IMR-90 (cell line): ENCODE measurements around the gene KLHL42. TPM values are rescaled to one million over a fixed set of nuclear protein-coding genes. Genes with fewer than 3 reads are reported as not detected.
A peak's percentile ranks its signal among the peaks of the same experiment; 100 is the strongest.

Experiments used
- ATAC-seq: fragments of 200-7000 bp; cut with Tn5 transposase; 2 replicates; pipeline ENCODE4 v1.9.1; 2020; ENCODE audit warnings: low read depth, mild to moderate bottlenecking, moderate library complexity
- BruUV-seq: library from RNA; stranded (reverse); fragments of 400-500 nt; replicated peaks from 2 replicates; lab custom pipeline; 2021; lab: Mats Ljungman, UMichigan
- CTCF ChIA-PET: fragments of 300-600 bp; formaldehyde crosslinking; extraction: SDS; loops from one replicate; lab custom pipeline; 2021; ENCODE audit warnings: antibody characterized with exemption; lab: Yijun Ruan, JAX
- POLR2A ChIA-PET: fragments of 300-600 bp; sonication (Branson Sonifier 250); formaldehyde crosslinking; loops from one replicate; lab custom pipeline; 2022; ENCODE audit warnings: antibody characterized with exemption; ENCODE audit not compliant: unreplicated experiment; lab: Charles Lee
- DNase-seq: peaks from one replicate; pipeline ENCODE4 v3.0.0; 2013
- H2AFZ ChIP-seq: replicated peaks from 2 replicates; pipeline ENCODE3; 2013; ENCODE audit warnings: low read length, mild to moderate bottlenecking; ENCODE audit not compliant: poor library complexity
- H2AK5ac ChIP-seq: 2 replicates; pipeline ENCODE4 v1.6.1; 2013; ENCODE audit warnings: low read depth, low read length, inconsistent platforms
- H2AK9ac ChIP-seq: replicated peaks from 2 replicates; pipeline ENCODE3; 2013; ENCODE audit warnings: mild to moderate bottlenecking, low read depth, low read length, moderate library complexity; ENCODE audit not compliant: poor library complexity
- H2BK120ac ChIP-seq: 2 replicates; pipeline ENCODE4 v1.6.1; 2013; ENCODE audit warnings: low read depth, low read length, inconsistent platforms
- H2BK15ac ChIP-seq: 3 replicates; pipeline ENCODE4 v1.6.1; 2013; ENCODE audit warnings: low read depth, low read length, inconsistent platforms
- H2BK20ac ChIP-seq: 2 replicates; pipeline ENCODE4 v1.6.1; 2013; ENCODE audit warnings: low read depth, mild to moderate bottlenecking, inconsistent platforms, low read length, moderate library complexity
- H2BK5ac ChIP-seq: 2 replicates; pipeline ENCODE4 v1.6.1; 2013; ENCODE audit warnings: mild to moderate bottlenecking, low read depth, low read length, inconsistent platforms; ENCODE audit not compliant: poor library complexity, severe bottlenecking
- H3K14ac ChIP-seq: replicated peaks from 2 replicates; pipeline ENCODE4 v1.6.1; 2013; ENCODE audit warnings: low read depth, low read length, inconsistent platforms
- H3K18ac ChIP-seq: 2 replicates; pipeline ENCODE4 v1.6.1; 2013; ENCODE audit warnings: low read depth, low read length, control low read depth
- H3K23ac ChIP-seq: 2 replicates; pipeline ENCODE4 v1.6.1; 2013; ENCODE audit warnings: low read depth, low read length, inconsistent platforms
- H3K27ac ChIP-seq: 2 replicates; pipeline ENCODE4 v1.5.1; 2013; ENCODE audit warnings: mild to moderate bottlenecking, control low read depth, low read length; ENCODE audit not compliant: insufficient read depth
- H3K27me3 ChIP-seq: 2 replicates; pipeline ENCODE4 v1.6.1; 2013; ENCODE audit warnings: low read length; ENCODE audit not compliant: control insufficient read depth, insufficient read depth
- H3K36me3 ChIP-seq: 2 replicates; pipeline ENCODE4 v1.6.1; 2013; ENCODE audit warnings: low read length, mixed read lengths; ENCODE audit not compliant: control insufficient read depth, insufficient read depth
- H3K4ac ChIP-seq: 2 replicates; pipeline ENCODE4 v1.6.1; 2013; ENCODE audit warnings: low read depth, low read length, inconsistent platforms
- H3K4me1 ChIP-seq: 2 replicates; pipeline ENCODE4 v1.6.1; 2013; ENCODE audit warnings: low read length, mixed read lengths; ENCODE audit not compliant: control insufficient read depth, insufficient read depth
- H3K4me2 ChIP-seq: 2 replicates; pipeline ENCODE4 v1.6.1; 2013; ENCODE audit warnings: low read depth, mild to moderate bottlenecking, control low read depth, low read length, moderate library complexity
- H3K4me3 ChIP-seq: 2 replicates; pipeline ENCODE4 v1.5.1; 2013; ENCODE audit warnings: low read depth, mild to moderate bottlenecking, control low read depth, low read length, moderate library complexity; ENCODE audit not compliant: insufficient read depth
- H3K56ac ChIP-seq: 2 replicates; pipeline ENCODE4 v1.6.1; 2013; ENCODE audit warnings: low read length, inconsistent platforms; ENCODE audit not compliant: insufficient read depth; ENCODE audit errors: extremely low read depth
- H3K79me1 ChIP-seq, 2 experiments: 2 replicates each; pipeline ENCODE4 v1.6.1; 2013; ENCODE audit warnings: low read length in 2 of 2, inconsistent platforms in 1 of 2, low read depth in 1 of 2
- H3K9ac ChIP-seq: 2 replicates; pipeline ENCODE4 v1.6.1; 2013; ENCODE audit warnings: low read depth, low read length, control low read depth
- H3K9me1 ChIP-seq: 2 replicates; pipeline ENCODE4 v1.6.1; 2013; ENCODE audit warnings: low read length, inconsistent platforms; ENCODE audit not compliant: insufficient read depth
- H3K9me3 ChIP-seq: 2 replicates; pipeline ENCODE4 v1.6.1; 2013; ENCODE audit warnings: low read length; ENCODE audit not compliant: control insufficient read depth, insufficient read depth
- H4K20me1 ChIP-seq: 2 replicates; pipeline ENCODE4 v1.6.1; 2013; ENCODE audit warnings: low read length, inconsistent platforms; ENCODE audit not compliant: insufficient read depth
- H4K5ac ChIP-seq: 2 replicates; pipeline ENCODE4 v1.6.1; 2013; ENCODE audit warnings: mild to moderate bottlenecking, low read depth, low read length, control low read depth
- H4K8ac ChIP-seq, 2 experiments: 2 replicates each; pipeline ENCODE4 v1.6.1; 2013; ENCODE audit warnings: low read depth in 2 of 2, low read length in 2 of 2, control low read depth in 1 of 2, inconsistent platforms in 1 of 2
- H4K91ac ChIP-seq: 2 replicates; pipeline ENCODE4 v1.6.1; 2013; ENCODE audit warnings: low read depth, low read length, inconsistent platforms; ENCODE audit not compliant: insufficient read depth
- CEBPB ChIP-seq: IDR thresholded peaks from 2 replicates; pipeline ENCODE4 v1.6.1; 2012; ENCODE audit warnings: low read depth, low read length, improper control_type of control experiment
- FOS ChIP-seq: fragments of 150-350 bp; IDR thresholded peaks from 2 replicates; pipeline ENCODE4 v1.6.1; 2016; ENCODE audit warnings: low read depth, low read length
- MAZ ChIP-seq: IDR thresholded peaks from 2 replicates; pipeline ENCODE4 v1.6.1; 2012; ENCODE audit warnings: low read depth, mild to moderate bottlenecking, low read length, improper control_type of control experiment, moderate library complexity, borderline replicate concordance
- RAD21 ChIP-seq: IDR thresholded peaks from 2 replicates; pipeline ENCODE4 v1.6.1; 2012; ENCODE audit warnings: low read length, improper control_type of control experiment
- RCOR1 ChIP-seq: IDR thresholded peaks from 2 replicates; pipeline ENCODE4 v1.6.1; 2012; ENCODE audit warnings: mild to moderate bottlenecking, low read length, improper control_type of control experiment; ENCODE audit not compliant: insufficient replicate concordance
- WGBS, 2 experiments: methylation state at CpG; one replicate each; pipeline versions ENCODE4 v1.1.5 to v1.1.7; 2013; ENCODE audit warnings: missing lambda C conversion rate in 2 of 2; ENCODE audit not compliant: insufficient read length in 1 of 2; ENCODE audit errors: extremely low coverage in 2 of 2; 5-methylcytosine and 5-hydroxymethylcytosine counted together
- dilution Hi-C: fragments of 300-500 bp; cut with HindIII; formaldehyde crosslinking; loops from one replicate; pipeline ENCODE4 v1.14.3; 2018; ENCODE audit warnings: low sequenced_read_pairs; ENCODE audit not compliant: unreplicated experiment
- in situ Hi-C: fragments of 300-500 bp; cut with MboI; formaldehyde crosslinking; loops from 3 replicates; pipeline ENCODE4 v1.14.3; 2019; ENCODE audit warnings: low sequenced_read_pairs, inconsistent platforms, mixed read lengths
- intact Hi-C: fragments of 100-400 bp; cut with micrococcal nuclease; formaldehyde crosslinking; loops from 2 replicates; pipeline ENCODE4 v1.10.0; 2022
- polyA plus RNA-seq, 3 experiments: library from polyadenylated mRNA; depleted of rRNA; stranded (reverse); fragments of >200 nt; gene quantifications; 2 replicates each; pipeline ENCODE4 v1.2.3, GENCODE V29; 2012; ENCODE audit warnings: low replicate concordance in 1 of 3
- total RNA-seq: library from RNA; depleted of rRNA; stranded (reverse); fragments of >200 nt; gene quantifications from 2 replicates; pipeline ENCODE4 v1.2.3, GENCODE V29; 2012

KLHL42 gene
- total and polyA plus RNA-seq, 2 of the 4 experiments (the other 2 are of a cell fraction), result 16.7 to 28.3 TPM

- no peaks in the 10 kb centered on the region for H3K27me3 ChIP-seq
- ATAC-seq (peak; percentile 71), DNase-seq (peak; percentile 97)
- H3K18ac ChIP-seq, result no peak overlapping the region
- no TSS peak for BruUV-seq
- no peaks in the 10 kb centered on the region for H3K36me3 ChIP-seq
- no peaks in the 10 kb centered on the region for H3K9me1 ChIP-seq
- H3K4me3 ChIP-seq, result no peak overlapping the region
- CTCF ChIA-PET, result interaction anchor here (0.6 to 2.0 kb wide), 7 partner anchors 11 to 114 kb away, joined by 3 to 10 read pairs (median 5); no protein-coding TSS in a partner anchor
- WGBS, 2 experiments, result 46% methylated on average over 5 of the region's 9 CpGs; no CpG with 5 or more reads in 1 of the 2 experiments
- no peaks in the 10 kb centered on the region for H3K79me1 ChIP-seq
- H3K4ac ChIP-seq, result peak overlapping the region; percentile 32; the same call in 1 of the 2 replicates
- in situ Hi-C loops (no loop called here), intact Hi-C loops (loop anchor here (5.0 kb wide), 1 partner anchor 90 kb away; no protein-coding TSS in a partner anchor), dilution Hi-C loops (no loop called here)
- H2BK20ac ChIP-seq, result no peak overlapping the region; the same call in 1 of the 2 replicates
- no peak for TF ChIP-seq MAZ
- TF ChIP-seq FOS, result peak; percentile 85
- peak; percentile 33 for TF ChIP-seq RCOR1
- TF ChIP-seq RAD21, result 0 out of 2 replicates have a peak, but pooled peaks have one; percentile 3
- peak; percentile 28; the same call in 1 of the 2 replicates for TF ChIP-seq CEBPB
- H4K91ac ChIP-seq, result no peak overlapping the region
- H3K9me3 ChIP-seq, result no peaks in the 10 kb centered on the region
- H2BK120ac ChIP-seq, result peak overlapping the region; percentile 9; the same call in 1 of the 2 replicates
- no peak overlapping the region; the same call in 2 of the 3 replicates for H2BK15ac ChIP-seq
- H4K20me1 ChIP-seq, result 0 out of 2 replicates have a peak, but pooled peaks cover 3% of the 10 kb centered on the region
- H2AK9ac ChIP-seq, result no peak overlapping the region
- H3K9ac ChIP-seq, result no peak overlapping the region
- H3K27ac ChIP-seq, result no peak overlapping the region
- peak overlapping the region; percentile 54 for H2AFZ ChIP-seq
- no peak overlapping the region for H3K4me2 ChIP-seq
- peak overlapping the region in 1 of 2 experiments; percentile 13; a peak in 1 of 4 replicates for H4K8ac ChIP-seq
- POLR2A ChIA-PET, result interaction anchor here (0.5 kb wide), 1 partner anchor 905 kb away, joined by 5 read pairs; no protein-coding TSS in a partner anchor
- no peak overlapping the region for H3K56ac ChIP-seq
- peak overlapping the region; percentile 28 for H2BK5ac ChIP-seq
- H4K5ac ChIP-seq, result no peak overlapping the region
- H2AK5ac ChIP-seq, result peak overlapping the region; percentile 63
- no peak overlapping the region for H3K23ac ChIP-seq
- H3K4me1 ChIP-seq, result peaks cover 9% of the 10 kb centered on the region
- H3K14ac ChIP-seq, result 0 out of 2 replicates have a peak overlapping the region, but pooled peaks have one; percentile 7
Measured at GRCh38 chr12:27822076-27822712, 42.2 kb downstream of the KLHL42 start.
